ENCODE results near the gene TMEM248. TPM values are rescaled to one million over a fixed set of nuclear protein-coding genes. Genes with fewer than 3 reads are reported as not detected.

Gene TMEM248
- total RNA-seq, 1 donor from 2014 or later, result 96.5 TPM

DNA sequence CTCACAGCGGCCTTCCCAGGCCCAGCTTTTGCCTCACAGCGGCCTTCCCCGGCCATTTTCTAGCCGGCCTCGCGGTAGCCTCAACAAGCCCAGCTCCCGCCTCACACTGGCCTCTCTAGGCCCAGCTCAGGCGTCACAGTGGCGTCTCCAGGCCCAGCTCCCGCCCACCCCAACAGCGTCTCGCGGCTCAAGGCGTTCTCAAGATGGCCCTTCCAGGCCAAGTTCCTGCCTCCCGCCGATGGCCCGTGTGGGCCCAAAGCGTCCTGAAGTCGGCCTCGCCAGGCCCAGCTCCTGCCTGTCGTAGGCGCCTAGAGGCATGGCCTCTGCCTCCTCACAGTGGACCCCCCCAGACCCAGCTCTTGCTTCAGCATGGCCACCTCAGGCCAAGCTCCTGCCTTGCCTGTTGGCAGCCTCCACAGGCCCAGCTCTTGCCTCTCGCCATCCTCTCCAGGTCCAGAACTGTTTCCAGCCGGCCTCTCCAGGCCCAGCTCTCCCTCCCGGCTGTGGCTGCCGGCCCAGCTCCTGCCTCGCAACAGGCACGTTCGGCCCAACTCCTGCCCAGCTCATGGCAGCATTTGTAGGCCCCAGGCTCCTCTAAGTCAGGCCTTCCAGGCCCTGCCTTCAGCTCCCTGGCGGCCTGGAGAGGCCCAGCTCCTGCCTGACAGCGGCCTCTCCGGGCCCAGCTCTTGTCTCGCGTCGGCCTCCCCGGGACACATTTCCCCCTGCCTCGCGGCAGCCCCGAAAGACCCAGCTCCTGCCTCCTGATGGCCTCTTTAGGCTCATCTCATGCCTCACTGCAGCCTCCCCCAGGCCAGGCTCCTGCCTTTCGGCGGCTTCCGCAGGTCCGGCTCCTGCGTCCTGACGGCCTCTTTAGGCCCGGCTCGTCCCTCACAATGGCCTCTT is 18.8 kb upstream of the TMEM248 start:
- Histone ChIP-seq H3K4me3 (ENCODE audit: low read depth, low read length) (no peak overlapping the region), H3K27me3 (ENCODE audit: control insufficient read depth, insufficient read depth, low read length) (no peaks in the 10 kb centered on the region), H3K36me3 (ENCODE audit: control insufficient read depth, insufficient read depth, low read length) (no peaks in the 10 kb centered on the region)
- TF ChIP-seq, protein P1, sequence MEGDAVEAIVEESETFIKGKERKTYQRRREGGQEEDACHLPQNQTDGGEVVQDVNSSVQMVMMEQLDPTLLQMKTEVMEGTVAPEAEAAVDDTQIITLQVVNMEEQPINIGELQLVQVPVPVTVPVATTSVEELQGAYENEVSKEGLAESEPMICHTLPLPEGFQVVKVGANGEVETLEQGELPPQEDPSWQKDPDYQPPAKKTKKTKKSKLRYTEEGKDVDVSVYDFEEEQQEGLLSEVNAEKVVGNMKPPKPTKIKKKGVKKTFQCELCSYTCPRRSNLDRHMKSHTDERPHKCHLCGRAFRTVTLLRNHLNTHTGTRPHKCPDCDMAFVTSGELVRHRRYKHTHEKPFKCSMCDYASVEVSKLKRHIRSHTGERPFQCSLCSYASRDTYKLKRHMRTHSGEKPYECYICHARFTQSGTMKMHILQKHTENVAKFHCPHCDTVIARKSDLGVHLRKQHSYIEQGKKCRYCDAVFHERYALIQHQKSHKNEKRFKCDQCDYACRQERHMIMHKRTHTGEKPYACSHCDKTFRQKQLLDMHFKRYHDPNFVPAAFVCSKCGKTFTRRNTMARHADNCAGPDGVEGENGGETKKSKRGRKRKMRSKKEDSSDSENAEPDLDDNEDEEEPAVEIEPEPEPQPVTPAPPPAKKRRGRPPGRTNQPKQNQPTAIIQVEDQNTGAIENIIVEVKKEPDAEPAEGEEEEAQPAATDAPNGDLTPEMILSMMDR (IDR thresholded peaks at IDR 0.05; ENCODE audit: insufficient read depth, low read length, poor library complexity, severe bottlenecking), result no peak
- DNase-seq (ENCODE audit: low read depth), result no peak

DNA sequence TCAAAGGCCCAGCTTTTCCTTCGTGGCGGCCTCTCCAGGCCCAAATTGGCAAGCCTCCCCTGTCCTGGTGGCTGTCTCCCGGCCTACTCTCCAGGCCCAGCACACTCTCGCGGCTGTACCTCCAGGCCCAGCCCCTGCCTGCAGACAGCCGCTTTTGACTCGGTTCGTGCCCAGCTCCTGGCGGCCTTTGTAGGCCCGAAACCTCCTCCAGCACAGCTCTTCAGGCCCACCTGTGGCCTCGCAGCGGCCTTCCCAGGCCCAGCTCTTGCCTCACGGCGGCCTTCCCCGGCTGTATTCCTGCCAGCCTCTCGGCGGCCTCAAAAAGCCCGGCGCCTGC is 18.2 kb upstream of the TMEM248 start:
- TF ChIP-seq, protein P1 (IDR thresholded peaks at IDR 0.05; ENCODE audit: insufficient read depth, low read length, poor library complexity, severe bottlenecking), result no peak
- H3K36me3 ChIP-seq (ENCODE audit: control insufficient read depth, insufficient read depth, low read length), result no peaks in the 10 kb centered on the region
- no peaks in the 10 kb centered on the region for H3K27me3 ChIP-seq (ENCODE audit: control insufficient read depth, insufficient read depth, low read length)
- DNase-seq (ENCODE audit: low read depth), result no peak
- H3K4me3 ChIP-seq (ENCODE audit: low read depth, low read length), result no peak overlapping the region

DNA sequence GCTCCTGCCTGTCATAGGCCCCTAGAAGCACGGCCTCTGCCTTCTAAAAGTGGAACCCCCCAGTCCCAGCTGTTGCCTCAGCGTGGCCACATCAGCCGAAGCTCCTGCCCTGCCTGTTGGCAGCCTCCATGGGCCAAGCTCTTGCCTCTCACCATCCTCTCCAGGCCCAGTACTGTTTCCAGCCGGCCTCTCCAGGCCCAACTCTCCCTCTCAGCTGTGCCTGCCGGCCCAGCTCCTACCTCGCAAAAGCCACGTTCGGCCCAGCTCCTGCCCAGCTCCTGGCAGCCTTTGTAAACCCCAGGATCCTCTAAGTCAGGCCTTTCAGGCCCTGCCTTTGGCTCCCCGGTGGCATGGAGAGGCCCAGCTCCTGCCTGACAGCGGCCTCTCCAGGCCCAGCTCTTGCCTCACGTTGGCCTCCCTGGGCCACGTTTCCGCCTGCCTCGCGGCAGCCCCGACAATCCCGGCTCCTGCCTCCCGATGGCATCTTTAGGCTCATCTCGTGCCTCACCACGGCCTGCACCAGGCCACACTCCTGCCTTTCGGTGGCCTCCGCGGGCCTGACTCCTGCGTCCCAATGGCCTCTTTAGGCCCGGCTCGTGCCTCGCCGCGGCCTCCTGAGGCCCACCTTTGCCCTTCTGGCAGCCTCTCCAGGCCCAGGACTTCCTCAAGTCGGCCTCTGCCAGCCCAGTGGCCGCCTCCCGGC is 17.5 kb upstream of the TMEM248 start:
- Histone ChIP-seq H3K27me3 (ENCODE audit: control insufficient read depth, insufficient read depth, low read length) (no peaks in the 10 kb centered on the region), H3K4me3 (ENCODE audit: low read depth, low read length) (no peak overlapping the region), H3K36me3 (ENCODE audit: control insufficient read depth, insufficient read depth, low read length) (no peaks in the 10 kb centered on the region)
- no peak for DNase-seq (ENCODE audit: low read depth)
- TF ChIP-seq, protein P1 (IDR thresholded peaks at IDR 0.05; ENCODE audit: insufficient read depth, low read length, poor library complexity, severe bottlenecking), result no peak

DNA sequence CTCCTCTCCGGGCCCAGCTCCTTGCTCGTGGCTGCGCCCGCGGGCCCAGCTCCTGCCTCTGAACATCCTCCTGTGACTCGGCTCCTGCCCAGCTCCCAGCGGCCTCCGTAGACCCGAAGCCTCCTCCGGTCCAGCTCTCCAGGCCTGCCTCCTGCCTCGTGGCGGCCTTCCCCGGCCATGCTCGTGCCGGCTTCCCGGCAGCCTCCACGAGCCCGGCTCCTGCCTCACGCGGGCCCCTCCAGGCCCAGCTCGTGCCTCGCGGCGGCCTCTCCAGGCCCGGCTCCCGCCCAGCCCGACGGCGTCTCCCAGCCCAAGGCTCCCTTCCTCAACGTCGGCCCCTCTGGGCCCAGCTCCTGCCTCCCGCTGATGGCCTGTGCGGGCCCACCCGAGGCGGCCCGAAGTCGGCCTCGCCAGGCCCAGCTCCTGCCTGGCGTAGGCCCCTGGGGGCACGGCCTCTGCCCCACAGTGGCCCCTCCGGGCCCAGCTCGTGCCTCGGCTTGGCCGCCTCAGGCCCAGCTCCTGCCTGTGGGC is 16.9 kb upstream of the TMEM248 start:
- Histone ChIP-seq H3K36me3 (ENCODE audit: control insufficient read depth, insufficient read depth, low read length) (no peaks in the 10 kb centered on the region), H3K4me3 (ENCODE audit: low read depth, low read length) (no peak overlapping the region), H3K27me3 (ENCODE audit: control insufficient read depth, insufficient read depth, low read length) (no peaks in the 10 kb centered on the region)
- TF ChIP-seq, protein P1 (IDR thresholded peaks at IDR 0.05; ENCODE audit: insufficient read depth, low read length, poor library complexity, severe bottlenecking), result no peak
- DNase-seq (ENCODE audit: low read depth), result no peak

DNA sequence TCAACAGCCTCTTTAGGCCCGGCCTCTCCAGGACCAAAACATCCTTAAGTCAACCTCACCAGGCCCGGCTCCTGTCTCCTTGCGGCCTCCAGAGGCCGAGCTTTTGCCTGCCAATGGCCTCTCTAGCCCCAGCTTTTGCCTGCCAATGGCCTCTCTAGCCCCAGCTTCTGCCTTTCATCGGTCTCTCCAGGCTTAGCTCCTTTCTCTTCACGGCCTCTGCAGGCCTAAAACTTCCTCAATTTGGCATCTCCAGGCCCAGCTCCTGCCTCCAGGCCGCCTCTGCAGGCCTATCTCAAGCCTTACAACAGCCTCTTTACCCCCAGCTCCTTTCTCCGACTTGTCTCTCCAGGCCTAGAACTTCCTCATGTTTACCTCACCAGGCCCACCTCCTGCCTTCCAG is 15.7 kb upstream of the TMEM248 start:
- Histone ChIP-seq H3K27me3 (ENCODE audit: control insufficient read depth, insufficient read depth, low read length) (no peaks in the 10 kb centered on the region), H3K36me3 (ENCODE audit: control insufficient read depth, insufficient read depth, low read length) (no peaks in the 10 kb centered on the region), H3K4me3 (ENCODE audit: low read depth, low read length) (no peak overlapping the region)
- TF ChIP-seq, protein P1 (IDR thresholded peaks at IDR 0.05; ENCODE audit: insufficient read depth, low read length, poor library complexity, severe bottlenecking), result no peak
- DNase-seq (ENCODE audit: low read depth), result no peak

Data from kidney epithelial cell (primary cell).